Pancreas (tissue), 10 donors: ENCODE measurements around the gene SCPEP1. TPM values are rescaled to one million over a fixed set of nuclear protein-coding genes. Genes with fewer than 3 reads are reported as not detected.

Source experiments
- ATAC-seq, 4 donors: fragments of 200-7000 bp; cut with Tn5 transposase; one replicate each; pipeline versions ENCODE4 v1.8.0 to v1.9.1; 2020; ENCODE audit warnings: mild to moderate bottlenecking in 4 of 4, moderate library complexity in 4 of 4
- DNase-seq, 6 donors: peaks; one replicate each; pipeline ENCODE4 v3.0.0-alpha.2; 2020
- FAIRE-seq: peaks from 2 replicates; lab custom pipeline; 2012; peaks lifted over from hg19 to GRCh38; lab: Jason Lieb, UNC
- H3K27ac ChIP-seq, 4 donors: fragments of 200-600 bp; sonication (generic); 1 replicate in 3 of 4; 2 replicates in 1 of 4; pipeline versions ENCODE4 v1.5.0 to v1.8.0; 2020
- H3K27me3 ChIP-seq, 4 donors: fragments of 200-600 bp; one replicate each; pipeline ENCODE4 v1.8.0; 2021
- H3K36me3 ChIP-seq, 3 donors: fragments of 200-600 bp; sonication (generic) in 1 of 3; one replicate each; pipeline versions ENCODE4 v1.5.0 to v1.8.0; 2020 to 2021
- H3K4me1 ChIP-seq, 3 donors: fragments of 200-600 bp; one replicate each; pipeline ENCODE4 v1.8.0; 2021
- H3K4me3 ChIP-seq, 4 donors: fragments of 200-600 bp; sonication (generic) in 2 of 4; one replicate each; pipeline versions ENCODE4 v1.5.0 to v1.8.0; 2020 to 2021
- H3K9me3 ChIP-seq, 4 donors: fragments of 200-600 bp; one replicate each; pipeline ENCODE4 v1.8.0; 2021
- CTCF ChIP-seq, 4 donors: fragments of 200-600 bp; sonication (generic) in 3 of 4; IDR thresholded peaks; one replicate each; pipeline versions ENCODE4 v1.5.0 to v1.8.0; 2021; ENCODE audit warnings: antibody characterized with exemption in 4 of 4
- WGBS, 2 donors: extraction: QIAGEN DNeasy Blood & Tissue Kit; methylation state at CpG; one replicate each; pipeline ENCODE4 v1.1.7; 2013; 5-methylcytosine and 5-hydroxymethylcytosine counted together
- intact Hi-C, 3 donors: fragments of 100-400 bp; cut with DNase I; formaldehyde crosslinking; loops; one replicate each; pipeline versions ENCODE4 v1.11.1 to v1.14.2; 2022
- polyA plus RNA-seq, 2 donors: library from polyadenylated mRNA; stranded (reverse); fragments of 200-250 nt; gene quantifications; one replicate each; pipeline ENCODE4 v1.2.3, GENCODE V29; 2013
- total RNA-seq, 6 donors: library from RNA; stranded (reverse); fragmentation: NEBNext Ultra II Directional in 4 of 6; extraction: Animal tissue kit (Norgen Biotek cat#: 25700) in 4 of 6; gene quantifications; one replicate each; pipeline versions ENCODE4 v1.2.1 to v1.2.4, GENCODE V29; 2021 to 2023
- donor health status: healthy with polysubstance abuse.
- donor health status: DM: no; HTN: no; CAD: no; lungs with moderate emphysema.
- donor health status: DM: no; HTN: no; CAD: no.
- donor health status: control.
- donor health status: control.
- donor health status: Bipolar disorder and iron deficiency.
- donor health status: DM: yes; HTN: yes; CAD: no.
- donor health status: DM: no; HTN: no; CAD: no.
- donor health status: DM: no; HTN: no; CAD: no.
- donor health status: DM: yes; HTN: yes; CAD: no.

The SCPEP1 gene
- total and polyA plus RNA-seq, 8 donors, result 6.6 to 37.2 (median 16.3) TPM

- Histone ChIP-seq H3K36me3 (no peaks in the 10 kb centered on the region), H3K9me3 (no peaks in the 10 kb centered on the region), H3K4me3 (no peak overlapping the region), H3K4me1 (peaks cover 0 to 10% (median 8%) of the 10 kb centered on the region in 3 donors), H3K27ac (no peak overlapping the region), H3K27me3 (no peaks in the 10 kb centered on the region)
- peak in 2 of 4 donors; percentile 50 to 74 for ATAC-seq
- DNase-seq, result no peak
- no peak for FAIRE-seq
- 90 to 93% methylated on average over 14 of the region's 14 CpGs for WGBS, 2 donors
- intact Hi-C loops, result no loop called here
- no peak for TF ChIP-seq CTCF (IDR thresholded peaks at IDR 0.05)
These were observed 7.6 kb downstream of the SCPEP1 start for GRCh38 chr17:56985371-56986162.

GRCh38 chr17:56987283-56987834, 9.4 kb downstream of the SCPEP1 start:
- Histone ChIP-seq H3K36me3 (no peaks in the 10 kb centered on the region), H3K4me1 (peaks cover 0 to 10% (median 8%) of the 10 kb centered on the region in 3 donors), H3K27ac (no peak overlapping the region), H3K27me3 (no peaks in the 10 kb centered on the region), H3K4me3 (no peak overlapping the region), H3K9me3 (no peaks in the 10 kb centered on the region)
- no peak for FAIRE-seq
- ATAC-seq, result no peak
- 78 to 86% methylated on average over 11 of the region's 11 CpGs for WGBS, 2 donors
- intact Hi-C loops, result no loop called here
- DNase-seq, result no peak
- no peak for TF ChIP-seq CTCF (IDR thresholded peaks at IDR 0.05)

- DNase-seq (no peak), FAIRE-seq (no peak), ATAC-seq (no peak)
- Histone ChIP-seq H3K27me3 (no peaks in the 10 kb centered on the region), H3K36me3 (no peaks in the 10 kb centered on the region), H3K4me3 (no peak overlapping the region), H3K4me1 (peaks cover 0 to 10% (median 8%) of the 10 kb centered on the region in 3 donors), H3K27ac (no peak overlapping the region), H3K9me3 (no peaks in the 10 kb centered on the region)
- 85 to 87% methylated on average over 4 of the region's 4 CpGs for WGBS, 2 donors
- no peak for TF ChIP-seq CTCF (IDR thresholded peaks at IDR 0.05)
- intact Hi-C loops, result no loop called here
These were observed 11.1 kb downstream of the SCPEP1 start for GRCh38 chr17:56988901-56989572.

- TF ChIP-seq CTCF (IDR thresholded peaks at IDR 0.05), result no peak
- ATAC-seq (no peak), DNase-seq (no peak), FAIRE-seq (no peak)
- H3K27ac ChIP-seq, result no peak overlapping the region
- WGBS, 2 donors, result 81 to 86% methylated on average over 1 of the region's 1 CpG
- H3K9me3 ChIP-seq, result no peaks in the 10 kb centered on the region
- no peaks in the 10 kb centered on the region for H3K36me3 ChIP-seq
- H3K4me1 ChIP-seq, result peaks cover 0 to 10% (median 8%) of the 10 kb centered on the region in 3 donors
- H3K4me3 ChIP-seq, result no peak overlapping the region
- no peaks in the 10 kb centered on the region for H3K27me3 ChIP-seq
- intact Hi-C loops, result no loop called here
These were observed 14.4 kb downstream of the SCPEP1 start for GRCh38 chr17:56992364-56992763.
